HG03196 (cell line): ENCODE measurements around the gene SFXN2.

Experiments used
- ATAC-seq: cut with Tn5 transposase; IDR thresholded peaks from one replicate; pipeline ENCODE4 v1.9.1; 2021; ENCODE audit not compliant: unreplicated experiment

Gene SFXN2

DNA sequence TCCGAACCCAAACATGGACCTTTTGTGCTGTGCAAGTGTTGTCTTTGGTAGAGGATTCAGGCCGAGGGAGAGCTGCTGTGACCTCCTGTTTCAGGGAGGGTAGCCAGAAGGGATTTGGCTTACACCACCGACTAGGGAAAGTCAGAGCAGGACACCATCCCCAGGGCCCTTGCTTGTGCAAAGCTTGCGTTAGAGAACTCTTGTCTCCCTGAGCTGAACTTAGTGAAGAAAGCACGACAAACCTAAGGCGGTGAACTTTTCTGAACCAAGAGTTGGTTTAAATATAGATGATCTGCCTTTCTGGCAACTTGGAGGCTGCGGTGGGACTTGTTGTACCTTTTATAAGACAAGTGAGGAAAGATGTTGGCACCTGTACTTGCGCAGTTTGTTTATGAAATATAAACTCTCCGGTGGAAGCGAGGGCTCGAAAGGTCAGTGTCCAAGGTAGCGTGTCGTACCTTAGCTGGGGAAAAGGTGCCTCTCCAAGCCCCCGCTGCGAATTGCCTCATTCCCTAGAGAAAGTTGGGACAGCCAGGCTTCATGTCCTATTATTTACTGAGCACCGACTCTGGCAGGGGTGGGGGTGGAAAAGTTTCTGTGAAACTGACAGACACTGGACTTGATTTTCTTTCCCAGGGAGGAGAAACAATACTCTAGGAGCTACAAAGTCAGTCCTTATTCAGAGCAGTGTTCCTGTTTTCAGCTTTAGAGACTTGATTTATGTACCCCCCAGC, 60.9 kb downstream of the SFXN2 start:
- no peak for ATAC-seq

DNA sequence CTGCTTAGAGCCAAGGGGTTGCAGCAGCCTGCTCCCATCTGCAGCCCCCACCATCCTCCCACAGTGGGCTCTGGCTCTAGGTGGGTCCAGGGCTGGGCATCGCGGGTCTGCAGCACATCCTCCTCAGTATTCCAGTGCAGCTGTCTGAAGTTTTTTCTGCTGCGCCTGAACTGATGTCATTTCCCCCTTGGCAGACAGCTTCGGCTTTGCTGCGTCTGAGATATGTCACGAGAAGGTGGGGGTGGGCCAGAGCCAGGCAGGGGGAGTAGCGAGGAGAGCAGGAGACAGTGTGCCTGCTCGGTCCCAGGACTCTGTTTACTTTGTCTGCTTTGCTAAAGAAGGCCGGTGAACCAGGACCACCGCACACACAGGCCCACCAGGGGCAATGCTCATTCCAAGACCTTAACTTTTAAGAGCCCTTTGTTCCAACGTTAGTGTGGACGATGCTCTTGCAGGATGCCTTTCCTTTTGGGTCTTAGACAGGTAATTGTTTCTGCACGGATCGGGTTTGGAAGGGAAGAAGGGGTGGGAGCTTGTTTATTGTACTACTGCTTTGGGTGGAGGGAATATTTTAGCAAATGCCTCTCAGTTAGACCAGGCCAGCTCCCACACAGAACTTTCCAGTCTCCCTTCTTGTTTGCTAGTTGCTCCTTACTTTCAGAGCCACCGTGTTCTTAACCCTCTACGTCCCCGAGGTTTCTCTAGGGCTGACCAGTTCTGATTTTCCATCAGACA, 61.7 kb downstream of the SFXN2 start:
- no peak for ATAC-seq

DNA sequence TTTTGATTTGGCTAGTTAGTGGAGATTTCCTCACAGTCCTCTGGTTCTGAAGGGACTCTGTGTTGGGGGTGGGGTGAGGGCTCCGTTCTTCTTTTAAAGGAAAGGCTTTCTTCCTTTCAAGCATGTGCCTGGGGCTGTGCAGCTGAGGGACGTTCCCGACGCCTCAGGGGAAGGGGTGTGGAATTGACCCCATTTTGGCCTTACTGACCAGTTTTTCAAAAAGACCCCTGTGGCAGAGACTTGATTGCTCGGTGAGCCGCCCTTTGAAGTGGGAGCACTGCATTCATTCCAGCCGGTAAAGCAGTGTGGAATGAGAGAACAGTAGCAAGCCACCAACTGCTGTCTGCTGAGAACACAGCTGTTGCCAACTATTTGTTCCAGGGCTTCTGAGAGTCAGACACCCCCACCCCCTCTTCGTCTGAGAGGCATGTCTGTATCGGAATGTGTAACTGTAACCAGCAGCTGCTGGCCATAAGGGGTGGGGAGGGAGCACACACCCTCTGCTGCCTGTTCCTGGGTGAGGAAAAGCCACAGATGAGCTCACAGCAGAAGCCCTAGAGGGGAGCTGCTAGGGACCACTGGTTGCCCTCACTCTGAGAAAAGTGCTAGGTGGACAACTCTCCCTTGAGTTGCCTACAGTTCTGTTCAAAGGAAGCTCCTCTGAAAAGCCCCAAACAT, 62.5 kb downstream of the SFXN2 start:
- no peak for ATAC-seq

DNA sequence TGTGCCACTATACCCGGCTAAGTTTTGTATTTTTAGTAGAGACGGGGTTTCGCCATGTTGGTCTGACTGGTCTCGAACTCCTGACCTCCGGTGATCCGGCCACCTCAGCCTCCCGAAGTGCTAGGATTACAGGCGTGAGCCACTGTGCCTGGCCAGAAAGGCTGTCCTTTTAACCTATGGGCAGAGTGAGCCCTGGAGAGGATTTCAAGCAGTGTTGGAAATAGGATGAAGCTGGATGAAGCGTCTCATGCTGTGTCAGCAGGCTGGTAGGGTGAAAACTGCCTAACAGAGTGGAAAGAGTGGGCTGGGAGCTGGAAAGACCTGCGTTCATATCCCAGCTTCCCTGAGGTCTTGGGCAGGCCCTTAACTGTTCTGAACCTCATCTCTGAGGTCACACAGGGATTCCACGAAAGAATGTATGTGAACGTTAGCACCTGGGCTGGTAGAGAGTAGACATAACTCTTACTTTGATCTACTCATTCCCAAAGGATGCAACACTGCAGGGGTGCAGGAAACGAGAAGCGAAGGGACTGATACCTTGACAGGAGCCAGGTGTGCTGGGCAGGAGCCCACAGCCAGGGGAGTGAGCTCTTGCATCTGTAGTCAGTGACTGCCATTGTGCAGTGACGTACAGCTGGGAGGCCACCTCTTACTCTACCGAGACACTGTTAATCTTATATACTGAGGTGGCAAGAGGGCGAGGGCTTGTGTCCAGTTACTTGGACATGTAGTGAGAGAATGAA, 63.4 kb downstream of the SFXN2 start:
- no peak for ATAC-seq

DNA sequence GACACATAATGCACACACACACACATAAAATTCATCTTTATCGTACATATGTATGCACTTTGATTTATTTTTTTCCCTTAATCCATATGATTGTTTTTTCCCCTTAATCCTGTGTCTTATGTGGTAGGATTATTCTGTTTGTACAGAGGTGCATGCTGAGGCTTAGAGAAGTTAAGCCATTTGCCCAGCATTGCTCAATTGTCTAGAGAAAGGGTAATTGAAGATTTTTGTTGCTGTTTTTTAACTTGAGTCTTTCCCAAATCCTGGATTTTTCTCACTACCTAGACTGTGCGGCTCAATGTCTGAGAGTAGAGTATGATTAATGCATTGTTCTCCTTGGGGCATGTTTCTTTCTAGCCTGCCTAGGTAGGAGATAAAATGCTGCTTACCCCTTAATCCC, 64.3 kb downstream of the SFXN2 start:
- ATAC-seq: no peak

DNA sequence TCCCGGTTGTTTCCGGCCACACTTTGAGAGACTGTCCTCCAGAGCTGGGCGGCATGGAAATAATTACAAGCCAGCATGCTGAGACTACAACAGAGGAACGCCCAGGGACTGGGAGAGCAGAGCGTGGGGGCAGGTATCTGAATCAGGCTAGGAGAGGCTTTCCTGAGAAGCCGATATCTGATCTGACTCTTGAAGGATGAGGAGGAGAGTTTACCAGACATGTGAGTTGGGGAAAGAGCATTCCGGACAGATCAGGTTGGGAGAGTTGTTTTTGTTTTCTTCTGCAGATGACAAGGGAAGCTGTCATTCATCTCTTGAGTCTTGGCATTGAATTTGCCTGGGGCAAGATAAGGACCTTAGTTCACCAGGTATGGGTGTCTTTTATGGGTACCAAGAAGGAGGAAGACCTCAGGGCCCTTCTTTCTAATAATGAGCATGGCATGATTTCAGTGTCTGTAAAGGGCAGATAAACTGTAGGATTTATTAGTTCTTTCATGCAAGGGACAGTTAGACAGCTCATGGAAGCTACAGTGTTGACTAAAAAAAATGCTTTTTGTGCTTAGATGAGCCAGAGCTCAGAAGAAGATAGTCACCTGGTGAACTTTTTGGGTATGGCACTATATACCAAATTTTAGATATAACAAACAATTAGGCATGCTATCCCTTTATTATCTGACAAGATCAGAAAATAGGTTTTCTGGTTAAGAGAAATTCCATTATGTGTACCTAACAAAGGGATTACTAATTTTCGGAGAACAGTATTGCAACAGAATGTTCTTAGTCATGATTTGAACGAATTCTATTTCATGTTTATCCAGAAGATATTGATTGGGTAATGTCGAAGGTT, 65.5 kb downstream of the SFXN2 start:
- ATAC-seq: no peak

DNA sequence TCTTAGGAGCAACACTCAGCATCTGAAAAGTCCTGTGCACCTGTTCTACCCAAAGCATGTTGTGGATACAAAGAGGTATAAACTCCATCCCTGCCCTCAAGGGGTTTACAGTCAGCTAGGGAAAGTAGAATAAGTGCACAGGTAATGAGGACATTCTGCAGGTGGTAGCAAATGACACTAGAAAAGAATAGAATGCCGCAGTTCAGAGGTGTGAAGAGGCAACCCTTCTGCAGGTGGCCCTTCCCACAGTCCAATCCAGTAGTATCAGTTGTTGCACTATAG, 66.0 kb downstream of the SFXN2 start:
- no peak for ATAC-seq

DNA sequence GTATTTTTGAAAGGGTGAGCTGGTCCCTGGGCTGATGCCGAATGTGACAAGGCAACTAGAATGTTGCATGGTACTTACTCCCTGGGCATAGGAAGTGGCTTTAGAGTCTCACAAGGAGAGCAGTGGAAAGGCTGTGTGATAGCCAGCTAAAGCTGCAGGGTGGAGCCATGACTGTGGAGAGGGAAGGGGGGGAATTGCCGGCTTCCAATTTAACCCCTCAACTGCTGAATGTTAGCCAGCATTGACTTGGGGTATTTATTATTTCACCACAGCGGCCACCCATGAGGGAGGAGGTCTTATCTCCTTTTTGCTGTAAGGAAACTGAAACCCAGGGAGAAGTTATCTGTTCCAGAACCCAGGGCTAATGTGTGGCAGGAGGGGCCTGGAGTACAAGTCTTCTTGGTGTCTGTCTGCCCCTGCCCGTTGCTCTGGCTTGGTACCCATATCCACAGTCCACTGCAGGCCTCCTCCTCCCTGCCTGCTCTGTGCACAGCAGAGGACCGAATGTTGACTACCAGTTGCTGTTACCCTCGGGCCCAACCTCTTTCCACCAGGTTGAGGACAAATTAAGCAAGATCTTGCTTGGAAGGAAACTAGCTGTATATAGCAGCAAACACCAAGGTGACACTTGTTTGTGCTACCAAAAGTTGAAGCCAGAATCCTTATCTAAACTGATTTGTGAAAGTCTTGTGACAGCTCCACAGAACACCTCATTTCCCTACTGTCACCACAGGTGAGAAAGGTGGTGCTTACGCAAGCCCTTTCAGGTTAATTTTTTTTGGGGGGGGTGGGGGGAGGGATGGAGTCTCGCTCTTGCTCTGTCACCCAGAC, 66.9 kb downstream of the SFXN2 start:
- no peak for ATAC-seq

DNA sequence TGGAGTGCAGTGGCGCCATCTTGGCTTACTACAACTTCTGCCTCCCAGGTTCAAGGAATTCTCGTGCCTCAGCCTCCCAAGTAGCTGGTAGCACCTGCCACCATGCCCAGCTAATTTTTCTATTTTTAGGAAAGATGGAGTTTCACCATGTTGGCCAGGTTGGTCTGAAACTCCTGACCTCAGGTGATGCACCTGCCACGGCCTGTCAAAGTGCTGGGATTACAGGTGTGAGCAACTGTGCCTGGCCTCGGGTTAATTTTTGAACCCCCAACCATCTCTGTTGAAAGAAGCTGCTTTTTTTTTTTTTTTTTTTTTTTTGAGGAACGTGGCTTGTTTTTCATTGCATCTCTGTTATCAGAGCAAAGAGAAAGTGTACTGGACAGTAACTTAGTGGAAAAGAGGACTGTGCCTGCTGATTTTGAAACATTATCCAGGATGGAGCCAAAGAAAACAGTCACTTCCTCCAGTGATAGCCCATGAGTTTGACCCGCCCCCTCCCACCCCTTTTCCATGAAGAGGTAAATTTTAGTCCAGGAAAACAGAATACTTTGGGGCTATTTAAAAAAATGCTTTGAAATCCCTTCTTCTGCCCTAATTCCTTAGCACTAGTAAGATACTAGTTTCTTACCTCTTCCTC, 67.6 kb downstream of the SFXN2 start:
- ATAC-seq: no peak

DNA sequence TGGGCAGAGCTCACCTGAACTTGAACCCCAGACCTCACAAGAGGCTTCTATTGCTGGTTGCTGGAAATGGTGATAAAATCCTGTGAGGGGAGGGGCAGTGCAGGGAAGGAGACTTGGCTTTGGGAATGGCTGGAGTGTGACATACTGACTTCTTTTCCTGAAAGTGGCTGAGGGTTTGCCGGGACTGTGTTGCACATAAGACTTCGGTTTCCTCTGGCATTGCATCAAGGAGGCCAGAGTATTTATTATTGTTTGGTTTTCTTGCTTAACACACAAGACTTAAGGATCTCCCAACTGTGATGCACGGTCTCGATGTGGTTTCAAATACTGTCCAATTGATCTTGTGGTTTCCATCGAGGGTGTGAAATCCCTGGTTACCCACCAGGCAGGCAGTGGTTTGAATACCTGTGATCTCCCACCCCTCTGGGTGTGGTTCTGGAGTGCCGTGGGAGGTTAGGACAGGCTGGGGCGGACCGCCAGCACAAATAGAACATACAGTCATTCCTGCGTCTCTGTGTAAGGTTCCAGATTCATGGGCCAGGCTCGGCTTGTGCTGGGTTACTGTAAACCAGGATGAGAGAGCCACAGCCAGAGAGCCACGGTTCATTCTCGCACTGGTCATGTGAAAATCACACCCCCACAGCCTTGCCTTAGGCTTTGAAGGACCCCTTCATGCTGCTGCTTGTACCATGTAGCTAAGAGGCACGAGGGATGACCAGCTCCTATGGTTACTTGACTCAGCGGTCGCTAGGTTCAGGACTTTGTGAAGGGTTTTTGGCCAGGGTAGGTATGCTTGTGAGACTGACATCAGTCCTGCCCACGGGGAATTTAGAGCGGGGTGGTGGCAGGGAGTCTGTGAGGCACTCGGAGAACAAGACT, 68.5 kb downstream of the SFXN2 start:
- ATAC-seq: no peak

DNA sequence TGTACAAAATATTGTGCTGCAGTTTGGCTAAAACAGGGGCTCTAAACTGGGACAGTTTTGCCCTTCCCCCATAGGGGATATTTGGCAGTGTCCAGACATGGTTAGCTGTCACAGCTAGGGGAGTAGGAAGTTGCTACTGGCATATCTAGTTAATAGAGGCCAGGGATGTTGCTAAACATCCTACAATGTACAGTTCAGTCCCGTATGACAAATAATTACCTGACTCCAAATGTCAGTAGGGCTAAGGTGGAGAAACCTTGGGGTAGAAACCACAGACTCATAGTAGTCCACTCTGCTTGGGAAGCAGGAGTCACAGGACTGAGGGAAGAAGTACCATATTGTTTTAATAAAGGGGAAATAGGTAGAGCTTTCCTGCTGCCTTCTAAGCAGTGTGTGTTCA, 69.1 kb downstream of the SFXN2 start:
- ATAC-seq: no peak

DNA sequence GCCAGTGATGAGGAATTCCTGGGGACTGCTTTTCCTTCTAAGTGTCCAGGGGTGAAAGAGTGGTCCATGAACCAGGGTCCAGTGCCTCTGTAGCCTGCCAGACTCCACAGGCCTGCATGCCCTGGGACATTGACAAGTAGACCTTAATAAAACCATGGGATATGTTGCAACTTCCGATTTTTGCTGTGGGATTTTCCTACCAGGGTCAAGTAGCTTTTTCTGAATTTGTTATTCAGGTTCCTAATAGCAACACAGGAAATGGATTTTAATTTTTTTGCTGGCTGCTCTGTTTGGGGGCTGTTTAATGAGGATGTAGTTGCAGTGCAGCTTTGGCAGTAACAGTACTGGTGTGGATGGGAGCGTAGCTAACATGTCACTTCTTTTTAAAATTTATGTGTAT, 71.4 kb downstream of the SFXN2 start:
- ATAC-seq: no peak

DNA sequence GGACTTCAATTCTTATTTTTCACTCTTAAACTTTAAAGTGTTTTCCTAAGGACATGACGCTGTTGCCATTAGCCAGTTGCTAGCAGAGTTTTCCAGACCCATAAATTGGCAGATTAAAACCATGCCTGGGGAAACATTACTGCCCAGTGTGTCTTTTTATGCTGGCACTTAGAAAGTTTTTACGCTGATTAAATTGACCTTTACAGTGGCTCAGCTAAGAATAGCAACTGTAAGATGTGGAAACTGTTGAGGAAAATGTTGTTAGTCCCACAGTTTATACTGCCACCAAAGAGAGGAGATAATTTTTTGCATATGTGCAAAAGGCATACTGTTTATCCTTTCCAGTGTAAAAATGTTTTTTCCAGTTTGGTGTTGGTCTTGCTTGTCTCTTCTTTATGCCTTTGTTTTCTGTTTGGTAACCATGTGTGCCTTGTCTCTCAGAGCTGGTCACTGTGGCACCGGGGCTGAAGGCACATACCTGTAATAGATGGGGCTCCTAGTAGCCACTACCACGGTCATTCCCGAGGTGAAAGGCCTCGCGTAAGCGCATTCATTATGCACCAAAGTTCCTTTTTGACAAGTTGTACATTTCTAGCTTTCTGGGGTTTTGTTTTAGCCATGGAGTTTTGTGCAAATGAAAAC, 77.4 kb downstream of the SFXN2 start:
- no peak for ATAC-seq
